ENCODE results near the gene TSHZ1. TPM values are rescaled to one million over a fixed set of nuclear protein-coding genes. Genes with fewer than 3 reads are reported as not detected.
"Not testable (repeated sequence)": the region's sequence is repeated elsewhere in the genome, so short reads cannot be mapped to it uniquely, and the experiment has no call there.

TSHZ1 gene
- total RNA-seq, 2 donors from 2014 or later, result 1.1 to 1.7 TPM

DNA sequence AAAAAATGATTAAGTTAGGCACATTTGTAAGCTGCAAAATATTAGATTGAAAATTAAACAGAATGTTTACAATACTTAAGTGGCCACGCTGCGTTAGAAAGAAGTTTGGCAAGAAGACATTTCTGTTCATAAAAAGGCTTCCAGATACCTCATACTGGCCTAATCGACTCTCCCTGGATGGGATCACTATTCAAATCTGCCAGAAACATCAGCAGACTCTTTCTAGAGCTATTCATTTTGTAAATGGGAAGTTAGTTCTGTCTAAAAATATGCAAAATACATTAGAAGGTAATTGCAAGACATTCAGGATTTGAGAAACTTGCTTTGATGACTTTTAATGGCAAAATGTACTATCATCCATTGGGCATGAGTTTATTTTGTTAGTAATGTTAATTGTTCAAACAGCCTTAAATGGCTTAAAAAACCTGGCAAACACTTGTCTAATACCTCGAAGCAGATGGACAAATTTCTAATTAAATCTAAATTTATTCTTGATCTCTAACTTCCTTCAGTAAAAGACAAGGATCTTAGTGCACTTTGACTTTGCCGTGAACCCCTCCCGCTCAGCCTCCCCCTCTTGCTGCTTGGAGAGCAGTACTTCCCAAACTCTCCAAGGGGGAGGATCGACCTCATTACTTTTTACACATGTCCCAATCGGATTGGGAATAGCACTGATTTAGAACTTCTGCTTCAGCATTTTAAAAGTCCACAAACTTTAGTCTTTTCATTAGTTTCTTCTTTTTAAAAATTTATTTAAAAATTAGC lies 113.4 kb downstream of the TSHZ1 start:
- 95% methylated on average over 4 to 8 of the region's 8 CpGs for WGBS, 2 experiments (ENCODE audit: insufficient coverage in 1 of 2, insufficient read length in 1 of 2)
- H3K27me3 ChIP-seq (ENCODE audit: control insufficient read depth, insufficient read depth, low read length, poor library complexity, severe bottlenecking), result no peaks in the 10 kb centered on the region
- no peaks in the 10 kb centered on the region for H3K36me3 Mint-ChIP-seq (ENCODE audit: low read depth)
- no peaks in the 10 kb centered on the region for H3K4me1 Mint-ChIP-seq
- H3K9me3 ChIP-seq (ENCODE audit: control insufficient read depth, low read length), result peaks cover 15% of the 10 kb centered on the region
- no peak overlapping the region for H3K4me3 ChIP-seq (ENCODE audit: low read length)
- no peak for DNase-seq
- no peak overlapping the region for H3K9ac ChIP-seq (ENCODE audit: extremely low read depth, low read length, poor library complexity, severe bottlenecking)
- peaks cover 22% of the 10 kb centered on the region for H3K9me3 Mint-ChIP-seq
- H3K27ac ChIP-seq (ENCODE audit: low read depth, low read length), result no peak overlapping the region
- H3K27me3 Mint-ChIP-seq (ENCODE audit: insufficient read depth), result no peaks in the 10 kb centered on the region
- H3K4me1 ChIP-seq (ENCODE audit: control insufficient read depth, insufficient read depth, low read length), result no peaks in the 10 kb centered on the region
- no peak overlapping the region for H3K4me3 Mint-ChIP-seq
- H3K36me3 ChIP-seq (ENCODE audit: control insufficient read depth, insufficient read depth, low read length), result no peaks in the 10 kb centered on the region
- TF ChIP-seq, protein P1, sequence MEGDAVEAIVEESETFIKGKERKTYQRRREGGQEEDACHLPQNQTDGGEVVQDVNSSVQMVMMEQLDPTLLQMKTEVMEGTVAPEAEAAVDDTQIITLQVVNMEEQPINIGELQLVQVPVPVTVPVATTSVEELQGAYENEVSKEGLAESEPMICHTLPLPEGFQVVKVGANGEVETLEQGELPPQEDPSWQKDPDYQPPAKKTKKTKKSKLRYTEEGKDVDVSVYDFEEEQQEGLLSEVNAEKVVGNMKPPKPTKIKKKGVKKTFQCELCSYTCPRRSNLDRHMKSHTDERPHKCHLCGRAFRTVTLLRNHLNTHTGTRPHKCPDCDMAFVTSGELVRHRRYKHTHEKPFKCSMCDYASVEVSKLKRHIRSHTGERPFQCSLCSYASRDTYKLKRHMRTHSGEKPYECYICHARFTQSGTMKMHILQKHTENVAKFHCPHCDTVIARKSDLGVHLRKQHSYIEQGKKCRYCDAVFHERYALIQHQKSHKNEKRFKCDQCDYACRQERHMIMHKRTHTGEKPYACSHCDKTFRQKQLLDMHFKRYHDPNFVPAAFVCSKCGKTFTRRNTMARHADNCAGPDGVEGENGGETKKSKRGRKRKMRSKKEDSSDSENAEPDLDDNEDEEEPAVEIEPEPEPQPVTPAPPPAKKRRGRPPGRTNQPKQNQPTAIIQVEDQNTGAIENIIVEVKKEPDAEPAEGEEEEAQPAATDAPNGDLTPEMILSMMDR (conservative IDR thresholded peaks at IDR 0.05), result no peak
- no peak overlapping the region for H3K27ac Mint-ChIP-seq

DNA sequence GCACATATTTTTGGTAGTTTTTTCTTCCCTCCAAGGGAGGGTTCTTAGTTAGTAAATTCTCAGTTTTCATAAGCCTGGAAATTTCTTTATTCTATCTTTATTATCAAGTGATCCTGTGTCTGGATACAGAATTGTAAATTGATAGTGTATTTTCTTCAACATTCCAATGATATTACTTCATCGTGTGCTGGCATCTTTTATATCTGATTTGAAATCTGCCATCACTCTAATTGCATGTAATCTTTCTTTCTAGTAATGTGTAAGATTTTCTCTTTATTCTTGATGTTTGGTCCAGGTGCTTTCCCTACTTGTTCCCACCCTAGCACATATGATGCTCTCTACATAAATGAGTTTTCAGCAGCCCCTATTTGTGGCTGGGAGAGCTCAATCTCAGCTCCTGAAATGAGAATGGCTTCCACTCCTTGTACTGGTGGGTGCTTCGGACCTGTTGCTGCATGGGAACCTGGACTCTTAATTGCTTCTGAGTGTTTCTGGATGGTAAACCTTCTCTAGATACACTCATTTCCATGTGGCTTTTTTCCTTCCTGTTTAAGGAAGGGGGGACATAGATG lies 114.2 kb downstream of the TSHZ1 start:
- DNase-seq, result no peak
- Mint-ChIP-seq H3K4me3 (no peak overlapping the region), H3K27me3 (ENCODE audit: insufficient read depth) (no peaks in the 10 kb centered on the region), H3K4me1 (no peaks in the 10 kb centered on the region), H3K36me3 (ENCODE audit: low read depth) (no peaks in the 10 kb centered on the region), H3K27ac (no peak overlapping the region), H3K9me3 (peaks cover 22% of the 10 kb centered on the region)
- no peaks in the 10 kb centered on the region for H3K36me3 ChIP-seq (ENCODE audit: control insufficient read depth, insufficient read depth, low read length)
- H3K9me3 ChIP-seq (ENCODE audit: control insufficient read depth, low read length), result peaks cover 15% of the 10 kb centered on the region
- WGBS, 2 experiments (ENCODE audit: insufficient coverage in 1 of 2, insufficient read length in 1 of 2), result 80 to 89% methylated on average over 1 of the region's 2 CpGs
- no peak overlapping the region for H3K27ac ChIP-seq (ENCODE audit: low read depth, low read length)
- H3K27me3 ChIP-seq (ENCODE audit: control insufficient read depth, insufficient read depth, low read length, poor library complexity, severe bottlenecking), result no peaks in the 10 kb centered on the region
- TF ChIP-seq, protein P1 (conservative IDR thresholded peaks at IDR 0.05), result no peak
- no peak overlapping the region for H3K4me3 ChIP-seq (ENCODE audit: low read length)
- no peaks in the 10 kb centered on the region for H3K4me1 ChIP-seq (ENCODE audit: control insufficient read depth, insufficient read depth, low read length)
- no peak overlapping the region for H3K9ac ChIP-seq (ENCODE audit: extremely low read depth, low read length, poor library complexity, severe bottlenecking)

DNA sequence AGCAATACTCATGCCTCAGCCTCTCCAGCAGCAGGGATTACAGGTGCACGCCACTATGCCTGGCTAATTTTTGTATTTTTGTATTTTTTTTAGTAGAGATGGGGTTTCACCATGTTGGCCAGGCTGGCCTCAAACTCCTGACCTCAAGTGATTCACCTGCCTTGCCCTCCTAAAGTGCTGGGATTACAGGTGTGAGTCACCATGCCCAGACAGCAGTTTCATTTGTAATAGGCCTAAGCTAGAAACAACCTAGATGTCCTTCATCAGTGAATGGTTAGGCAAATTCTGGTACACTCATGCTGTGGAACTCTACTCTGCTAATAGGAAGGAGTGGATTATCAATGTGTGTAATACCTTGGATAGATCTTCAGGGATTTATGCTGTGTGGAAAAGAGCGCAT lies 119.2 kb downstream of the TSHZ1 start:
- H3K36me3 ChIP-seq (ENCODE audit: control insufficient read depth, insufficient read depth, low read length); H3K27ac Mint-ChIP-seq; H3K27ac ChIP-seq (ENCODE audit: low read depth, low read length); H3K4me3 ChIP-seq (ENCODE audit: low read length); H3K9ac ChIP-seq (ENCODE audit: extremely low read depth, low read length, poor library complexity, severe bottlenecking); H3K27me3 ChIP-seq (ENCODE audit: control insufficient read depth, insufficient read depth, low read length, poor library complexity, severe bottlenecking); H3K27me3 Mint-ChIP-seq (ENCODE audit: insufficient read depth); H3K4me1 ChIP-seq (ENCODE audit: control insufficient read depth, insufficient read depth, low read length); H3K36me3 Mint-ChIP-seq (ENCODE audit: low read depth); DNase-seq; H3K4me3 Mint-ChIP-seq; H3K4me1 Mint-ChIP-seq: not testable (repeated sequence)
- peaks cover 22% of the 10 kb centered on the region for H3K9me3 Mint-ChIP-seq
- H3K9me3 ChIP-seq (ENCODE audit: control insufficient read depth, low read length), result peaks cover 15% of the 10 kb centered on the region
- 100% methylated on average over 1 to 2 of the region's 2 CpGs for WGBS, 2 experiments (ENCODE audit: insufficient coverage in 1 of 2, insufficient read length in 1 of 2)
